WI38 (cell line): ENCODE data around the gene WIPF1.

ENCODE experiments used
- H3K4me3 ChIP-seq: 2 replicates; pipeline ENCODE4 v1.5.1; 2011; ENCODE audit warnings: low read depth, mild to moderate bottlenecking, control low read depth, low read length
- TF ChIP-seq, protein P1 (sequence below): IDR thresholded peaks from 2 replicates; pipeline ENCODE4 v1.5.1; 2012; ENCODE audit warnings: low read depth, mild to moderate bottlenecking, control low read depth, low read length

Gene WIPF1

GRCh38 chr2:174571669-174572323 is 25.8 kb downstream of the WIPF1 start:
- no peak overlapping the region for H3K4me3 ChIP-seq
- TF ChIP-seq, protein P1, sequence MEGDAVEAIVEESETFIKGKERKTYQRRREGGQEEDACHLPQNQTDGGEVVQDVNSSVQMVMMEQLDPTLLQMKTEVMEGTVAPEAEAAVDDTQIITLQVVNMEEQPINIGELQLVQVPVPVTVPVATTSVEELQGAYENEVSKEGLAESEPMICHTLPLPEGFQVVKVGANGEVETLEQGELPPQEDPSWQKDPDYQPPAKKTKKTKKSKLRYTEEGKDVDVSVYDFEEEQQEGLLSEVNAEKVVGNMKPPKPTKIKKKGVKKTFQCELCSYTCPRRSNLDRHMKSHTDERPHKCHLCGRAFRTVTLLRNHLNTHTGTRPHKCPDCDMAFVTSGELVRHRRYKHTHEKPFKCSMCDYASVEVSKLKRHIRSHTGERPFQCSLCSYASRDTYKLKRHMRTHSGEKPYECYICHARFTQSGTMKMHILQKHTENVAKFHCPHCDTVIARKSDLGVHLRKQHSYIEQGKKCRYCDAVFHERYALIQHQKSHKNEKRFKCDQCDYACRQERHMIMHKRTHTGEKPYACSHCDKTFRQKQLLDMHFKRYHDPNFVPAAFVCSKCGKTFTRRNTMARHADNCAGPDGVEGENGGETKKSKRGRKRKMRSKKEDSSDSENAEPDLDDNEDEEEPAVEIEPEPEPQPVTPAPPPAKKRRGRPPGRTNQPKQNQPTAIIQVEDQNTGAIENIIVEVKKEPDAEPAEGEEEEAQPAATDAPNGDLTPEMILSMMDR: no peak

GRCh38 chr2:174570318-174570958 is 27.2 kb downstream of the WIPF1 start:
- TF ChIP-seq, protein P1: no peak
- no peak overlapping the region for H3K4me3 ChIP-seq

DNA sequence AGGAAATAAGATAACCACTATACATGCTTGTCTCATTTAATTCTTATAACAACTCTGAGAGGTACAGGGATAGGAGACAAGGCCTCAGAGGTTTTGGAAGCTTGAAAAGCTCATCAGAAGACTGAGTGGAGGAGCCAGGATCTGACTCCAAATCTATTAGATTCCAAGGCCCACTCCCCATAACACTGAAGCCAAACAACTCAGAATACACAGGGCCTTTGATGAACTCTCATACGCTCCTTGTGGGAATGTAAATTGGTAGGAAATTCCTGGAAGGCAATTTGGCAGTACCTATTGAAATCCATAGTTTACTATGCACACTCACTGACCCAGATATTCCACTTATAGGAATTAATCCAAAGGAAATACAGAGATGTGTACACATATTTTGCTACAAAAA is 27.9 kb downstream of the WIPF1 start:
- TF ChIP-seq, protein P1: no peak
- no peak overlapping the region for H3K4me3 ChIP-seq

DNA sequence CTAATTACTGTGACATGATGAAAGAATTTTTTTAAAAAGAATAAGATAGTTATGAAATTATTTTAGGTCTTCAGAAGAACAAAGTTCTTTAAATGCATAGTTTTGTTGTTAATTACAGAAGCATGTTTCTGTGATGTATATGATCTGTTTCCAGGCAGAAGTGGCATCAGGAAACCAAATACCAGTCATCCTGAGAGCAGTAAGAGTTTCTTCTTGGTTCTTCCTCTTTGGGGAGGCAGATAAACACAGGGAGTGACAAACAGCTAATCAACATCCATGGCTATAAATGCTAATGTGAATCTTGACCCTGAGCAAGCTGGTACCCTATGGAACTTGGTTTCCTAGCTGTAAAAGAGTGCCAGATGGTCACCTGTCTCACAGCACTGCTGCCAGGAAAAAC is 29.2 kb downstream of the WIPF1 start:
- H3K4me3 ChIP-seq: no peak overlapping the region
- TF ChIP-seq, protein P1: no peak

- no peak overlapping the region for H3K4me3 ChIP-seq
- TF ChIP-seq, protein P1: no peak
Observed at GRCh38 chr2:174566871-174567270, 30.7 kb downstream of the WIPF1 start.

- TF ChIP-seq, protein P1: no peak
Observed at GRCh38 chr2:174563530-174564282, 33.9 kb downstream of the WIPF1 start.

GRCh38 chr2:174561972-174562370 is 35.6 kb downstream of the WIPF1 start:
- no peak overlapping the region for H3K4me3 ChIP-seq
- TF ChIP-seq, protein P1: no peak

More at GRCh38 chr2:174563530-174564282, 33.9 kb downstream of the WIPF1 start:
- H3K4me3 ChIP-seq: no peak overlapping the region
